ENCODE data around the gene FASTKD1.
"Not testable (repeated sequence)": the region's sequence is repeated elsewhere in the genome, so short reads cannot be mapped to it uniquely, and the experiment has no call there.

The FASTKD1 gene

GRCh38 chr2:169570752-169571151 is 2.9 kb downstream of the FASTKD1 start:
- not testable (repeated sequence) for H3K4me3 ChIP-seq (ENCODE audit: low read depth, low read length); H3K4me1 ChIP-seq (ENCODE audit: control insufficient read depth, insufficient read depth, low read length, unreplicated experiment)
- H3K79me2 ChIP-seq (ENCODE audit: control insufficient read depth, insufficient read depth, low read length, unreplicated experiment), result peaks cover 17% of the 10 kb centered on the region

GRCh38 chr2:169569948-169570347 is 3.7 kb downstream of the FASTKD1 start:
- Histone ChIP-seq H3K36me3 (ENCODE audit: insufficient read depth, low read length) (no peaks in the 10 kb centered on the region), H2AFZ (ENCODE audit: low read length, unreplicated experiment) (no peak overlapping the region), H3K4me3 (ENCODE audit: low read depth, low read length) (no peak overlapping the region), H3K27ac (ENCODE audit: low read depth, low read length) (no peak overlapping the region), H3K4me1 (ENCODE audit: control insufficient read depth, insufficient read depth, low read length, unreplicated experiment) (peaks cover 8% of the 10 kb centered on the region), H3K79me2 (ENCODE audit: control insufficient read depth, insufficient read depth, low read length, unreplicated experiment) (peaks cover 17% of the 10 kb centered on the region), H3K27me3 (ENCODE audit: insufficient read depth, low read length) (no peaks in the 10 kb centered on the region)

More at GRCh38 chr2:169570752-169571151, 2.9 kb downstream of the FASTKD1 start:
- not testable (repeated sequence) for H3K36me3 ChIP-seq (ENCODE audit: insufficient read depth, low read length); H2AFZ ChIP-seq (ENCODE audit: low read length, unreplicated experiment); H3K27ac ChIP-seq (ENCODE audit: low read depth, low read length); H3K27me3 ChIP-seq (ENCODE audit: insufficient read depth, low read length)

- Histone ChIP-seq H3K79me2 (ENCODE audit: control insufficient read depth, insufficient read depth, low read length, unreplicated experiment) (no peaks in the 10 kb centered on the region), H3K4me1 (ENCODE audit: control insufficient read depth, insufficient read depth, low read length, unreplicated experiment) (no peaks in the 10 kb centered on the region), H2AFZ (ENCODE audit: low read length, unreplicated experiment) (no peak overlapping the region), H3K4me3 (ENCODE audit: low read depth, low read length) (no peak overlapping the region), H3K27ac (ENCODE audit: low read depth, low read length) (no peak overlapping the region), H3K36me3 (ENCODE audit: insufficient read depth, low read length) (peaks cover 9% of the 10 kb centered on the region; the same call in 1 of the 2 replicates), H3K27me3 (ENCODE audit: insufficient read depth, low read length) (no peaks in the 10 kb centered on the region)
Measured at GRCh38 chr2:169565686-169566085, 8.0 kb downstream of the FASTKD1 start.

GRCh38 chr2:169562519-169562918 is 11.1 kb downstream of the FASTKD1 start:
- Histone ChIP-seq H3K36me3 (ENCODE audit: insufficient read depth, low read length) (peaks cover 12% of the 10 kb centered on the region; the same call in 1 of the 2 replicates), H3K4me3 (ENCODE audit: low read depth, low read length) (no peak overlapping the region)

GRCh38 chr2:169562084-169562483 is 11.6 kb downstream of the FASTKD1 start:
- H3K27me3 ChIP-seq (ENCODE audit: insufficient read depth, low read length); H3K4me3 ChIP-seq (ENCODE audit: low read depth, low read length); H2AFZ ChIP-seq (ENCODE audit: low read length, unreplicated experiment); H3K79me2 ChIP-seq (ENCODE audit: control insufficient read depth, insufficient read depth, low read length, unreplicated experiment); H3K4me1 ChIP-seq (ENCODE audit: control insufficient read depth, insufficient read depth, low read length, unreplicated experiment); H3K27ac ChIP-seq (ENCODE audit: low read depth, low read length): not testable (repeated sequence)
- peaks cover 12% of the 10 kb centered on the region; the same call in 1 of the 2 replicates for H3K36me3 ChIP-seq (ENCODE audit: insufficient read depth, low read length)

More at GRCh38 chr2:169562519-169562918, 11.1 kb downstream of the FASTKD1 start:
- Histone ChIP-seq H3K27ac (ENCODE audit: low read depth, low read length) (no peak overlapping the region), H3K79me2 (ENCODE audit: control insufficient read depth, insufficient read depth, low read length, unreplicated experiment) (no peaks in the 10 kb centered on the region), H3K4me1 (ENCODE audit: control insufficient read depth, insufficient read depth, low read length, unreplicated experiment) (no peaks in the 10 kb centered on the region), H2AFZ (ENCODE audit: low read length, unreplicated experiment) (no peak overlapping the region), H3K27me3 (ENCODE audit: insufficient read depth, low read length) (no peaks in the 10 kb centered on the region)

GRCh38 chr2:169561364-169561763 is 12.3 kb downstream of the FASTKD1 start:
- no peaks in the 10 kb centered on the region for H3K27me3 ChIP-seq (ENCODE audit: insufficient read depth, low read length)
- no peak overlapping the region for H2AFZ ChIP-seq (ENCODE audit: low read length, unreplicated experiment)
- H3K27ac ChIP-seq (ENCODE audit: low read depth, low read length), result no peak overlapping the region
- H3K79me2 ChIP-seq (ENCODE audit: control insufficient read depth, insufficient read depth, low read length, unreplicated experiment), result no peaks in the 10 kb centered on the region
- no peaks in the 10 kb centered on the region for H3K4me1 ChIP-seq (ENCODE audit: control insufficient read depth, insufficient read depth, low read length, unreplicated experiment)
- H3K4me3 ChIP-seq (ENCODE audit: low read depth, low read length), result no peak overlapping the region
- H3K36me3 ChIP-seq (ENCODE audit: insufficient read depth, low read length), result peaks cover 12% of the 10 kb centered on the region; the same call in 1 of the 2 replicates

- Histone ChIP-seq H3K27ac (ENCODE audit: low read depth, low read length) (no peak overlapping the region), H3K36me3 (ENCODE audit: insufficient read depth, low read length) (peaks cover 3% of the 10 kb centered on the region), H3K4me1 (ENCODE audit: control insufficient read depth, insufficient read depth, low read length, unreplicated experiment) (no peaks in the 10 kb centered on the region), H2AFZ (ENCODE audit: low read length, unreplicated experiment) (no peak overlapping the region), H3K4me3 (ENCODE audit: low read depth, low read length) (no peak overlapping the region), H3K27me3 (ENCODE audit: insufficient read depth, low read length) (no peaks in the 10 kb centered on the region), H3K79me2 (ENCODE audit: control insufficient read depth, insufficient read depth, low read length, unreplicated experiment) (no peaks in the 10 kb centered on the region)
Measured at GRCh38 chr2:169546756-169547155, 26.9 kb downstream of the FASTKD1 start.

GRCh38 chr2:169542433-169542832 is 31.2 kb downstream of the FASTKD1 start:
- Histone ChIP-seq H3K27ac (ENCODE audit: low read depth, low read length) (no peak overlapping the region), H3K36me3 (ENCODE audit: insufficient read depth, low read length) (no peaks in the 10 kb centered on the region), H3K79me2 (ENCODE audit: control insufficient read depth, insufficient read depth, low read length, unreplicated experiment) (no peaks in the 10 kb centered on the region), H3K27me3 (ENCODE audit: insufficient read depth, low read length) (no peaks in the 10 kb centered on the region), H2AFZ (ENCODE audit: low read length, unreplicated experiment) (no peak overlapping the region), H3K4me3 (ENCODE audit: low read depth, low read length) (no peak overlapping the region), H3K4me1 (ENCODE audit: control insufficient read depth, insufficient read depth, low read length, unreplicated experiment) (no peaks in the 10 kb centered on the region)

GRCh38 chr2:169540146-169540545 is 33.5 kb downstream of the FASTKD1 start:
- no peaks in the 10 kb centered on the region for H3K27me3 ChIP-seq (ENCODE audit: insufficient read depth, low read length)
- H3K4me3 ChIP-seq (ENCODE audit: low read depth, low read length), result no peak overlapping the region
- H3K79me2 ChIP-seq (ENCODE audit: control insufficient read depth, insufficient read depth, low read length, unreplicated experiment), result no peaks in the 10 kb centered on the region
- no peaks in the 10 kb centered on the region for H3K36me3 ChIP-seq (ENCODE audit: insufficient read depth, low read length)
- no peak overlapping the region for H2AFZ ChIP-seq (ENCODE audit: low read length, unreplicated experiment)
- H3K27ac ChIP-seq (ENCODE audit: low read depth, low read length), result no peak overlapping the region
- H3K4me1 ChIP-seq (ENCODE audit: control insufficient read depth, insufficient read depth, low read length, unreplicated experiment), result no peaks in the 10 kb centered on the region

GRCh38 chr2:169539460-169539859 is 34.2 kb downstream of the FASTKD1 start:
- H3K27ac ChIP-seq (ENCODE audit: low read depth, low read length); H3K36me3 ChIP-seq (ENCODE audit: insufficient read depth, low read length); H3K4me1 ChIP-seq (ENCODE audit: control insufficient read depth, insufficient read depth, low read length, unreplicated experiment); H2AFZ ChIP-seq (ENCODE audit: low read length, unreplicated experiment); H3K4me3 ChIP-seq (ENCODE audit: low read depth, low read length); H3K27me3 ChIP-seq (ENCODE audit: insufficient read depth, low read length); H3K79me2 ChIP-seq (ENCODE audit: control insufficient read depth, insufficient read depth, low read length, unreplicated experiment): not testable (repeated sequence)

- no peak overlapping the region for H3K4me3 ChIP-seq (ENCODE audit: low read depth, low read length)
- H3K27me3 ChIP-seq (ENCODE audit: insufficient read depth, low read length), result no peaks in the 10 kb centered on the region
- no peak overlapping the region for H3K27ac ChIP-seq (ENCODE audit: low read depth, low read length)
- H3K36me3 ChIP-seq (ENCODE audit: insufficient read depth, low read length), result no peaks in the 10 kb centered on the region
- no peaks in the 10 kb centered on the region for H3K79me2 ChIP-seq (ENCODE audit: control insufficient read depth, insufficient read depth, low read length, unreplicated experiment)
- H2AFZ ChIP-seq (ENCODE audit: low read length, unreplicated experiment), result no peak overlapping the region
- H3K4me1 ChIP-seq (ENCODE audit: control insufficient read depth, insufficient read depth, low read length, unreplicated experiment), result no peaks in the 10 kb centered on the region
Measured at GRCh38 chr2:169528271-169528701, 45.4 kb downstream of the FASTKD1 start.

Data from ACC112 (cell line).